GM21723 (cell line): ENCODE results near the gene CDC42EP4.
"Not testable (repeated sequence)": the region's sequence is repeated elsewhere in the genome, so short reads cannot be mapped to it uniquely, and the experiment has no call there.

ENCODE experiments used
- ATAC-seq: cut with Tn5 transposase; IDR thresholded peaks from one replicate; pipeline ENCODE4 v1.9.1; 2021; ENCODE audit warnings: mild to moderate bottlenecking, moderate library complexity; ENCODE audit not compliant: unreplicated experiment

Gene CDC42EP4

DNA sequence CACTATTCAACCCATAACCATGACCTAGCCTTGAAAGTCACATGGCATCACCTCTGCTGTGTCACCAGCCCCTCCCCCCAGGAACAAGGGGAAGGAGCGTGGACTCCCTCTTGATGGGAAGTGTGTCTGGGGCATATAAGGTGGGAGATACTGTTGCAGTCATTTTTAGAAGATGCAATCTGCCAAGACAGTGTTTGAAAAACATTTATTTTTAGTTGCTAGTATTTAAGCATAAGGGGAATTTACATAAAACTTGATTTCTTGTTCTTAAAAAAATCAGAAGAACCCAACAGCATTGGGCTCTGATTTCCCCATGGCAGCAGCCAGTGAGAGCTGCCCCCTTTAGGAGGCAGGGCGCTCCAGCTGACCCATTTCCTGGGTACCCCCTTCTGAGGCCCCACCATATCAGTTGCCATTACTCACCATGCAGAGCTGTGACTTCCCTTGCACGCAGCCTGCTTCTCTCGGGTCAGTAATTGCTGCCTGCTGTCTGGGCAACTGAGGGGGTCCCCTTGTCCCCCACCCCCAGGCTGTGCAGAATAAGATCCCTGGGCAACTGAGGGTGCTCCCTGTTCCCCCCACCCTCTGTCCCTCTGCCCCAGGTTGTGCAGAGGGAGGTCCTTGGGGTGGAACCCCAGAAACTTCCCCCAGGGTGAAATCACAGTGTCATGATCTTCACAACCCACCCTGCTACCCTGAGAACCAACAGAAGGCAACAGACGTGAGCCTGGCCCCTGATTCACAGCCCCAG, 11.8 kb upstream of the CDC42EP4 start:
- no peak for ATAC-seq

DNA sequence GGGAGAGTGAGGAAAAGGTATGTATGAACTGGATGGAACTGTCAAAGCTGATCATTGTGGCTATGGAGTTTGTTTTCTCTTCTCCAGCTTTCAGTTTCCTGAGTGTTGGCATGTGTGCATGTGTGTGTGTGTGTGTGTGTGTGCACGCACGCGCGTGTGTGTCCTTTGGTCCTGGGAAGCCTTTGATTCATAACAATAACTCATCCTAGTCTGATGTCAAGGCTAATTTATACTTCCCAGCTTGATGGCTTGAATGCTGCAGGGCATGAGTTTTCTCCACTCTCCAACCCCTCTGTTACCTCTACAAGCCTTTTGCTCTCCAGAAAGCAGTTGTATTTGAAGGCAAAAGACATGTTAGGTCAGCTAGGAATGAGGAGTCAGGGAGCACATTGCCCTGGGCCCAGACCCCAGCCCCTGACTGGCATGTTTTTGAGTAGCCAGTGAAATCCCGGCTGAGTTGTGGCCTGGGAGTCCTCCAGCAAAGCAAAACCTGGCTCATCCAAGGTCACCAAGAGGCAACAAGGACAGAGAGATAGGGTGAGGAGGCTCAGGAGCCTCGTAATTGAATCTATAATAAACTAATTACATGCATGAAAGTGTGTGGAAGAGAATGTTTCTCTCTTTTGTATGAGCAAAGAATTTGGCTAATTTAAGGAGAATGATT, 8.9 kb upstream of the CDC42EP4 start:
- ATAC-seq = no peak

DNA sequence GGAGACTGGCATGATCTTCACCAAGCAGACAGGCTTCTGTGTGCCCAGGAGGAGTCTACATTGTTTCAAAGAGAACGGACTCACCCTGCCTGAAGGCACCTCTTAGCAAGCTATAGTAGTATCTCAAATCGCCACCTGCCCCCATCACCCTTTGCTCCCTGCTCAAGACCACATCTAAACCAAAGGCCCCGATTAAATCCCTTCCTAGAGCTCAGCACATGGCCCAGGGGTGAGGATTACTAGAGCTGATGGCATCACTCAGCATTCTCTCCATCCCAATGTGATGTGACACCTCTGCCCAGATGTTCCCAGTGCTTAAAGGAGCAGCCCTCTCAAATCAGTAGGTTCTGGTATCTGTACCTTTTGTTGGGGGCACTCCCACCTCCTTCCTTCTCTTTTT, 8.0 kb upstream of the CDC42EP4 start:
- no peak for ATAC-seq

- ATAC-seq = no peak
Observed at GRCh38 chr17:73318836-73319235, 7.0 kb upstream of the CDC42EP4 start.

GRCh38 chr17:73318427-73318813, 6.6 kb upstream of the CDC42EP4 start:
- ATAC-seq = no peak

DNA sequence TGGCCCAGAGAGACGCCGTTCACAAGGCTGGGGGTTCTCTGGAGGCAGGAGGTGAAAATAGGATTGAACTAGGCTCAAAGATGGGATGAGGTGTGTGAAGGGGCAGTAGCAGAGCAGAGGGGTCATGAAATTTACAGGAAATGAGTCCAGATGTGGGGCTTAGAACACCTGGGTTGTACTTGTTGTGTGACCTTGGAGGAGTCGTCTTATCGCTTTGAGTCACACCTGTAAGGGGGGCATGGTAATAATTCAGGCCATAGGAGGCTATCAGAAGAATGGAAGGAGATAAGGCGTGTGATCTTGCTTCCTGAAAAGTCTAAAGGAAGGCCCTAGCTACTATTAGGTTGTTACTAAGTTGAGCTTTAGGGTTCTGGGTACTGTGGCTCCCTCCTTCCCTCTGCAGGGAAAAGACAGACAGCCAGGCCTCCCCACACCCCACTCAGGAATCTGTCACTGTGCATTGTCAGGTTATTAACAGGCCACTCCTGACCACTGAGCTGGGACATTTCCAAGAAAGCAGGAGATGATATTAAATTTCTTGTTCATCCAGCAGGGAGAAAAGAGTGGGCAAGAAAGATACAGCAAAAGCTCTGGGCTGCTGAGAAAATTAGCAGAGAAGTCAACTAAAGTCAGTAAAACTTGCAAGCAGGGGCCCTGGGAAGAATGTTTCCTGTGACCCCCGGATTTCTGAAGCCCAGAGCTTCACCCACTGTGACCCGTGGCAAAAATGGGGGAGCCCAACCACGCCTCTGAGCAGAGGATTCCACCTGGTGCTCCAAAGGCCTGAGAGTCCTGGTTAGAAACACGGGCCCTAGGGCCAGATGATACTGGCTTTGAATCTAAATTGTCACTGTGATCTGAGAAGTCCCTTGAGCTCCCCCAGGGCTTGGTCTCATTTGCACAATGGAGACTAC, 6.0 kb upstream of the CDC42EP4 start:
- ATAC-seq = no peak

DNA sequence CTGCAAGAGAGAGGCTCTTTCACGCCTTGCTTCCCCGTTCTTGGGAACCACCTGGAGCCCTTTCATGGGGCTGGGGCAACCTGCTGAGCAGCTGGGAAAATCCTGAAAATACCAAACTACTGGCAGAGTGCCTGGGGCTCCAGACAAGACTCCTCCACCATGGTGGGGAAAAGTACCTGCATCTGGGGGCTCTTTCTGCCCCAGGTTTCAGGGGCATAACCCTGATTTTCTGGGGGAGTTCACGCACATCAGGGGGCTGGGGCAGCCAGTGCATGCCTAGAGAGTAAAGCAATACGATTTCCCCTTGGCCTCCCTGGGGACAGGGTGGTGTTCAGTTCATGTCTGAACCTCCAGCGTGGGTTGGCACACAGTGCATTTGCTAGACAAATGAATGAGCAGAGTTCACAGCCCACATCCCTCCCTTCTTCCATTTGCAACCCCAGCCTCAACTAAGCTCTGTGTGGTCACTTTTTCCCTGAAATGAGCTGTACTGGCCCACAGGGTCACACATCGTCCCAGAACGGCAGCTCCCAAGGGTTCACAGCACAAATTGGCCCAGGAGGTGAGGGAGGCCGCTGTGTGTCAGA, 5.2 kb upstream of the CDC42EP4 start:
- peak; percentile 56 for ATAC-seq

DNA sequence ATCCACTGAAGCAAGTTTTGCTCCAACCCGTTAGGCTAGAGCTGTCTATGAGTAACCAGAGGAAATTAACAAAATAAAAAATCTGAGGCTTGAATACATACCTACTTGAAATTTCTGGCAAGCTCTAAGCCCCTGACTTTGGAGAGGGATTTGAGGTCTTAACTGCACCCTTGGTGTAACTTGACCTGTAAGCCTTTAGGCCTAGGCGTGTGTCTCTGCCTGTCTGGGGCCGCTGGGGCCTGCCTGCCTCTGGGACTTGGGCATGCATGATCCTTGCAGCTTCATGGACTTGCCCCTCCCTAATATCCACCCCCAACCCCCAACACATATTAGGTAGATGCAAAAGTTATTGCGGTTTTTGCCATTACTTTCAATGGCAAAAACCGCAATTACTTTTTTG, 3.7 kb upstream of the CDC42EP4 start:
- no peak for ATAC-seq

DNA sequence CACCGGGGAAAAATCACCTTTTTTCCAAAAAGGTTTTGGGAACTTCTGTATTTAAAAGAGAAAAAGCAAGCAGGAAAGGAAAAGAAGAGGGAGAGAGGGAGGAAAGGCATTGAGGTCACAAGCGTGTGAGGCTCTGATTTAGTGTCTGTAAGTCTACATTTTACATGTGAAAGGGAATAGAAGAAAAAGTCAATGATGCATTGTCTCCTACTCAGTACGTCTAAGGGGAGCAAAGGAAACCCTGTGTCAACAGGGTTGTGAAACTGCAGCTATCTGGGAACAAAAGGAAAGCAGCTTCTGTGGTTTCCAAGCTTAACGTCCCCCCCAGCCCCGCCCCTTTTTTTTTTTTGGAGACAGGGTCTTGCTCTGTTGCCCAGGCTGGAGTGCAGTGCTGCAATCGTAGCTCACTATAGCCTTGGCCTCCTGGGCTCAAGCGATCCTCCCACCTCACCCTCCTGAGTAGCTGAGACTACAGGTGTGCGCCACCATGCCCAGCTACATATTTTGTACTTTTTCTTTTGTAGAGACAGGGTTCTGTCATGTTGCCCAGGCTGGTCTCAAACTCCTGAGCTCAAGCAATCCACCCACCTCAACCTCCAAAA, 1.8 kb upstream of the CDC42EP4 start:
- no peak for ATAC-seq

- not testable (repeated sequence) for ATAC-seq
Observed at GRCh38 chr17:73312887-73313286, 1.1 kb upstream of the CDC42EP4 start.

- ATAC-seq = peak; percentile 25
Observed at GRCh38 chr17:73311428-73311780, 397 bp downstream of the CDC42EP4 start.

- no peak for ATAC-seq
Observed at GRCh38 chr17:73309727-73310596, 1.8 kb downstream of the CDC42EP4 start.

- ATAC-seq = not testable (repeated sequence)
Observed at GRCh38 chr17:73308959-73309358, 2.8 kb downstream of the CDC42EP4 start.

GRCh38 chr17:73308017-73308823, 3.6 kb downstream of the CDC42EP4 start:
- ATAC-seq = no peak

DNA sequence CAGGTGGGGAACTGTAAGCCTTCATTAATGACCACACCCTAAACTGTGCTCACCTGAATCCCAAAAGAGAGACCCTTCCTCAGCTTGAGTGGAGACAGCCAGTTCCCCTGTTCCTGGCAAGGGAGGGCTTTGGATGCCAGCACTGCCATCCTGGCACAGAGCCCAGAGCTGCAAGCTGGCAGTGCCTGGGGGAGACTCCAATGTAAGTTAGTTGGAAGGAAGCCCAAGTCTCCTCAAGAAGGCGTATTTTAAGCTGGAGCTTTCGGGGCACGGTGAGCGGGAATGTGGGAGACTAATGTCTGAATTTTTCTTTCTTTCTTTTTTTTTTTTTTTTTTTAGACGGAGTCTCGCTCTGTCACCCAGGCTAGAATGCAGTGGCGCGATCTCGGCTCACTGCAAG, 4.7 kb downstream of the CDC42EP4 start:
- ATAC-seq = no peak

GRCh38 chr17:73305845-73306836, 5.7 kb downstream of the CDC42EP4 start:
- no peak for ATAC-seq

- no peak for ATAC-seq
Observed at GRCh38 chr17:73304971-73305812, 6.6 kb downstream of the CDC42EP4 start.
